ENCODE results near the gene UNC13D.
"Not testable (repeated sequence)": the region's sequence is repeated elsewhere in the genome, so short reads cannot be mapped to it uniquely, and the experiment has no call there.

The UNC13D gene

GRCh38 chr17:75854101-75854748 lies 10.0 kb upstream of the UNC13D start:
- Histone ChIP-seq H3K4me1 (ENCODE audit: control insufficient read depth, insufficient read depth, low read length) (peaks cover 14% of the 10 kb centered on the region), H3K36me3 (ENCODE audit: control insufficient read depth, insufficient read depth, low read length) (peaks cover 16% of the 10 kb centered on the region), H3K9me3 (ENCODE audit: control insufficient read depth, low read length) (no peaks in the 10 kb centered on the region), H3K4me3 (ENCODE audit: low read length) (peak overlapping the region; percentile 45), H3K9ac (ENCODE audit: low read length) (peak overlapping the region; percentile 97), H3K27me3 (ENCODE audit: control insufficient read depth, insufficient read depth, low read length) (no peaks in the 10 kb centered on the region)

- H3K27me3 ChIP-seq (ENCODE audit: control insufficient read depth, insufficient read depth, low read length), result no peaks in the 10 kb centered on the region
- H3K4me1 ChIP-seq (ENCODE audit: control insufficient read depth, insufficient read depth, low read length), result peaks cover 22% of the 10 kb centered on the region
- H3K36me3 ChIP-seq (ENCODE audit: control insufficient read depth, insufficient read depth, low read length), result peaks cover 21% of the 10 kb centered on the region
- H3K9ac ChIP-seq (ENCODE audit: low read length), result no peak overlapping the region
- no peaks in the 10 kb centered on the region for H3K9me3 ChIP-seq (ENCODE audit: control insufficient read depth, low read length)
- H3K4me3 ChIP-seq (ENCODE audit: low read length), result no peak overlapping the region
These were observed 9.2 kb upstream of the UNC13D start for GRCh38 chr17:75853433-75853832.

DNA sequence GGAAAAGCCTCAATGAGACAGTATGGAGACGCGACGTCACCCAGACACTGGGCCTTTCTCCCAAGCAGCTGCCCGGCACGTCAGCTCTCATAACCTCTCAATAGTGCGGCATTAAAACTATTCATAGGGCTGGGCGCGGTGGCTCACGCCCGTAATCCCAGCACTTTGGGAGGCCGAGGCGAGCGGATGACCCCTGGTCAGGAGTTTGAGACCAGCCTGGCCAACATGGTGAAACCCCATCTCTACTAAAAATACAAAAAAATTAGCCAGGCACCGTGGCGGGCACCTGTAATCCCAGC lies 7.4 kb upstream of the UNC13D start:
- H3K9me3 ChIP-seq (ENCODE audit: control insufficient read depth, low read length); H3K9ac ChIP-seq (ENCODE audit: low read length); H3K27me3 ChIP-seq (ENCODE audit: control insufficient read depth, insufficient read depth, low read length); H3K4me3 ChIP-seq (ENCODE audit: low read length): not testable (repeated sequence)
- Histone ChIP-seq H3K36me3 (ENCODE audit: control insufficient read depth, insufficient read depth, low read length) (peaks cover 38% of the 10 kb centered on the region), H3K4me1 (ENCODE audit: control insufficient read depth, insufficient read depth, low read length) (peaks cover 37% of the 10 kb centered on the region)

DNA sequence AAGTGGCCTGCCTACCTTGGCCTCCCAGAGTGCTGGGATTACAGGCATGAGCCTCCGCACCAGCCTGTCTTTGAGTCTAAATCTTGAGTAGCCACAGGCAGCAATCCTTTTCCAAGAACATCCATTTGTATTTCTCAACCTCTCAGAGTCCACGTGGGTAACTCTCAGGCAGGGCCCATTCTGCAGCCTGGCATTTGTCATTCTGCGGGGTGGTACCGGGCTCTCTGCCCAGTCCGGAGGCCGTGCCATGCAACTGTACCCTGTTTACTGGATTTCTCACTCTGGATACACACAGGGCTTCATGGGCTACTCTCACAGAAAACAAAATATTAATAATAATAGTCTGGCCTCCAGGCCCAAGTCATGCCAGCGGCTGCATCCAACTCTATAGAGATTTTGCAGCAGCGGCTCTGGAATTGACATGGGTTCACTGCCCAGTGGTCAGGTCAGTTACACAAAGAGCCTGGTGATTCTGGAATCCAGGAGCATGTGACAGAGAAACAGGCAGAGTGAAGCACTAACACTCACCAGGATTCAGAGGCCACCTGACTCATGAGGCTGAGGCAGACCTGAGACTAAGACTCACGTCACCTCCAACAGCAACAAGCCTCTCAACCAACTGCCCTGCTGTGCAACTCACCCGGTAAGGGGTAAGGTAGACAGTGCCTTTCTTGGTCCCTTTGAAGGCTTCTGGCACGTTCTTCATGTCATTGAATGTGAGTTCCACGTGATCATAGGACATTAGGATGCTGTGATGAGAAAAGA lies 6.9 kb upstream of the UNC13D start:
- no peaks in the 10 kb centered on the region for H3K9me3 ChIP-seq (ENCODE audit: control insufficient read depth, low read length)
- no peak overlapping the region for H3K4me3 ChIP-seq (ENCODE audit: low read length)
- H3K36me3 ChIP-seq (ENCODE audit: control insufficient read depth, insufficient read depth, low read length), result peaks cover 39% of the 10 kb centered on the region
- H3K27me3 ChIP-seq (ENCODE audit: control insufficient read depth, insufficient read depth, low read length), result no peaks in the 10 kb centered on the region
- peaks cover 40% of the 10 kb centered on the region for H3K4me1 ChIP-seq (ENCODE audit: control insufficient read depth, insufficient read depth, low read length)
- H3K9ac ChIP-seq (ENCODE audit: low read length), result no peak overlapping the region

DNA sequence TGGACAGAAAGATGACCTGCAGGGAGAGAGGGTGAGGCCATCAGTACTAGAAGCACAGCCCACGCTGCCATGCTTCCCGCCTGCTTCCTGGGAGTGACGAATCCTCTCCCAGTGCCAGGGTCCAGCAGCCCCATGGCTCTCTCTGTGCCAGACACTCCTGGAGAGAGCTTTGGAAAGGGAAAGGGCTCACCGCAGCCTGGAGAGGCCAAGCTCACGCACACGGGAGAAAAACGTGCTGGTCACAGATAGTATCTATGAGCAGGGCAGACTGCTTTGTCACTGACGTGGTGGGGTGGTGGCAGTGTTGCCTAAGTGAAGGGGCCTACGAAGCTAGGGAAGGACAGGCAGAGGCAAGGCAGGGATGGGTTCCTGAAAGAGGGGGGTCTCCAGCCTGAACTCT lies 5.5 kb upstream of the UNC13D start:
- H3K36me3 ChIP-seq (ENCODE audit: control insufficient read depth, insufficient read depth, low read length), result peaks cover 39% of the 10 kb centered on the region

DNA sequence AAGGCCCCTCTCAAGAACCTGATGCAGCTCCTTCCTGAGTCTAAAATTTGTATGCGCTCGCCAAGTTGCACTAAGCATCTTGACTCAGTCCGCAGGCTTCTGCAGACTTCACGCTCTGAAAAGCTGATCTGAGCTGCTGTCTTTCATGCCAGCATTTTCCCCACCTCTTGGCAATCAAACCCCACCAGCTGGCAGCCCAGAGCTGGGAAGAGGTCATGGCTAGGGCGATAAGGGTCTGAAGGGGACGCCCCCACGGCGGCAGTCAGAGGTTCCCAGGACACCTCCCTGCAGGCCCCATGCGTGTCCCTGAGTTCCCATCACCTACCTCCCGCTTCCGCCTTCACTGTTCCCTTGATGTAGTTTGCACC lies 5.1 kb upstream of the UNC13D start:
- H3K4me1 ChIP-seq (ENCODE audit: control insufficient read depth, insufficient read depth, low read length), result peaks cover 54% of the 10 kb centered on the region
- no peak overlapping the region for H3K4me3 ChIP-seq (ENCODE audit: low read length)
- peak overlapping the region; percentile 0 for H3K9ac ChIP-seq (ENCODE audit: low read length)
- no peaks in the 10 kb centered on the region for H3K9me3 ChIP-seq (ENCODE audit: control insufficient read depth, low read length)
- H3K36me3 ChIP-seq (ENCODE audit: control insufficient read depth, insufficient read depth, low read length), result peaks cover 39% of the 10 kb centered on the region
- no peaks in the 10 kb centered on the region for H3K27me3 ChIP-seq (ENCODE audit: control insufficient read depth, insufficient read depth, low read length)

More for the DNA sequence above, 5.5 kb upstream of the UNC13D start:
- Histone ChIP-seq H3K9me3 (ENCODE audit: control insufficient read depth, low read length) (no peaks in the 10 kb centered on the region), H3K27me3 (ENCODE audit: control insufficient read depth, insufficient read depth, low read length) (no peaks in the 10 kb centered on the region), H3K4me3 (ENCODE audit: low read length) (no peak overlapping the region), H3K9ac (ENCODE audit: low read length) (no peak overlapping the region), H3K4me1 (ENCODE audit: control insufficient read depth, insufficient read depth, low read length) (peaks cover 53% of the 10 kb centered on the region)

GRCh38 chr17:75848523-75849278 lies 4.5 kb upstream of the UNC13D start:
- Histone ChIP-seq H3K36me3 (ENCODE audit: control insufficient read depth, insufficient read depth, low read length) (peaks cover 39% of the 10 kb centered on the region), H3K27me3 (ENCODE audit: control insufficient read depth, insufficient read depth, low read length) (no peaks in the 10 kb centered on the region), H3K9me3 (ENCODE audit: control insufficient read depth, low read length) (no peaks in the 10 kb centered on the region), H3K9ac (ENCODE audit: low read length) (peak overlapping the region; percentile 0), H3K4me3 (ENCODE audit: low read length) (no peak overlapping the region), H3K4me1 (ENCODE audit: control insufficient read depth, insufficient read depth, low read length) (peaks cover 54% of the 10 kb centered on the region)

- peak overlapping the region; percentile 34 for H3K9ac ChIP-seq (ENCODE audit: low read length)
These were observed 3.7 kb upstream of the UNC13D start for GRCh38 chr17:75847614-75848522.

DNA sequence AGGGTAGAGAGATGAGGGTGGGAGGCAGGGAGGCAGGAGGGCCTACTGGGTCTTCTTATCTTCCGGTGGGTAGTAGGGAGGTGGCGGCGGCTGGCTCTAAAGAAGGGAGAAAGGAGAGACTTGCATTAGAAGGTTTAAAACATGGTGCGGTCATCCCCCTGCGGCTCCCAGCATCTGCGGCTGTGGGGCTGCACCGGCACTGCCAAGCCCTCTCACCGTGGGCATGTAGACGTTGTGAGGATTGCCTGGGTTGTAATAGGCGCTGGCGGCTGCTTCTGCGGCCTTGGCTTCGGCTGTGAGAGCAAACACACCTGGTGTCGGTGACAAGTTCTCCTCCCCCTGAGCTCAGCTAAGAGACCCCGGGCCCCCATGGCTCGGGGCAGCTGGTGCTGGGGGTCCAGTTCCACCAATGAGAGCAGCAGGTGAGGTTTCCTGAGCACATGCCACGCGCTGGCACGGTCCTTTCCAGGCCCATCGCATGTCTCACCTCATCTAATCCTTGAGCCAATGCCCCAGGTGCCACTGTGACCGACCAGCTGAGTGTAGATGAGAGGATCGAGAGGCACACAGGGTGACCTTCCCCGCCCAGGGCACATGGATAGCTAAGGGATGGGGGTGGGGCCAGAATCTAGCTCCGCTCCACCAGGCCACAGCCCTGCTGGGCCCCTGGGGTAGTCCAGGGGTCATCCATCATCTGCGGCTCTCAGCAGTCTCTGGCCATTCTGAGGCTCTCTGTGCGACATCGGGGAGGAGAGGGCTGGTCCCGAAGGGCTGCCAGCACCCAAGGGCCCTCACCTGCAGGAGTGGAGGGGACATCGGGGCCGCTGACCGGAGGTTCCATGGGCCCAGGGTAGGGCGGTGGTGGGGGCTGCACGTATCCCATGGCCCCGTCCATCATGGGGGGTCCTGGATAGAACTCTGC lies 2.7 kb upstream of the UNC13D start:
- H3K27me3 ChIP-seq (ENCODE audit: control insufficient read depth, insufficient read depth, low read length), result no peaks in the 10 kb centered on the region
- peaks cover 39% of the 10 kb centered on the region for H3K36me3 ChIP-seq (ENCODE audit: control insufficient read depth, insufficient read depth, low read length)
- H3K4me3 ChIP-seq (ENCODE audit: low read length), result no peak overlapping the region
- H3K4me1 ChIP-seq (ENCODE audit: control insufficient read depth, insufficient read depth, low read length), result peaks cover 58% of the 10 kb centered on the region
- H3K9ac ChIP-seq (ENCODE audit: low read length), result peak overlapping the region; percentile 34
- H3K9me3 ChIP-seq (ENCODE audit: control insufficient read depth, low read length), result no peaks in the 10 kb centered on the region

More at GRCh38 chr17:75847614-75848522, 3.7 kb upstream of the UNC13D start:
- H3K4me1 ChIP-seq (ENCODE audit: control insufficient read depth, insufficient read depth, low read length), result peaks cover 58% of the 10 kb centered on the region
- no peak overlapping the region for H3K4me3 ChIP-seq (ENCODE audit: low read length)
- peaks cover 39% of the 10 kb centered on the region for H3K36me3 ChIP-seq (ENCODE audit: control insufficient read depth, insufficient read depth, low read length)
- H3K27me3 ChIP-seq (ENCODE audit: control insufficient read depth, insufficient read depth, low read length), result no peaks in the 10 kb centered on the region
- no peaks in the 10 kb centered on the region for H3K9me3 ChIP-seq (ENCODE audit: control insufficient read depth, low read length)

- peaks cover 36% of the 10 kb centered on the region for H3K36me3 ChIP-seq (ENCODE audit: control insufficient read depth, insufficient read depth, low read length)
- no peak overlapping the region for H3K9ac ChIP-seq (ENCODE audit: low read length)
- H3K27me3 ChIP-seq (ENCODE audit: control insufficient read depth, insufficient read depth, low read length), result no peaks in the 10 kb centered on the region
- peaks cover 58% of the 10 kb centered on the region for H3K4me1 ChIP-seq (ENCODE audit: control insufficient read depth, insufficient read depth, low read length)
- no peaks in the 10 kb centered on the region for H3K9me3 ChIP-seq (ENCODE audit: control insufficient read depth, low read length)
- H3K4me3 ChIP-seq (ENCODE audit: low read length), result no peak overlapping the region
These were observed 1.9 kb upstream of the UNC13D start for GRCh38 chr17:75845933-75846691.

All from mucosa of stomach (tissue), 1 donor.